ENCODE results near the gene OR2B6. TPM values are rescaled to one million over a fixed set of nuclear protein-coding genes. Genes with fewer than 3 reads are reported as not detected.

The OR2B6 gene
- total and polyA plus RNA-seq, 9 donors: not detected

DNA sequence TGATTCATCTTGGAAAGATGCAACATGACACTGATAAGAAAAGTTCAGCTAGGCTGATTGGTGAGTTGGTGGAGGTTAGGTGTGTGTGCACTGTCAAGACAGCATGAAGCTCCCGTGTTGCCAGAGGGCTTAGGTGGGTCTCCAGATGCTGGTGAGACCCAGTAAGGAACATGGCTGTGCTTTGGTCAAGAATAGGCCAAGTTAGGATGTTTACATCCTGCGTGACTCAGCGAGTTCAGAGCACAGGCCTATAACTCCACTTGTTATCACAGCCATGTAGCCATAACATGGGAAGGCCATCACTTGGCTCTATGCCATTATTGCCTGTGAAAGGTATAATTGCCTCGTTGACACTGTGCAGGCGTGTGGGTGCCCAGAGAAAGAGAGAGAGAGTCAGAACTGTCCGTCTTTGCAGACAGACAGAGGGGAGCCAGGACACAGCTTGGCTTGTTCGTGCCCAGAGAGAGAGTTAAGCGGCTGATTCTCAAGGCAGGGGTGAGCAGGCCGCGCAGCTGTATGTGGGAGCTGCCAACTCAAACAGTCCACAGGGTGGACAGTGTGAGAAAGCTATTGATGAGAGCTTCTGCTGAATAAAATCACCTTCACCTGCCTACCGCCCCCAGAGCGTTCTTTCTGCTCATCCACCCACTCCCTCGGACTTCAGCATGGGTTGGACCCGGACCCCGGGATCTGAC, 43.5 kb downstream of the OR2B6 start:
- WGBS, 3 donors: 22 to 42% (median 29%) methylated on average over 15 of the region's 15 CpGs
- H3K27ac ChIP-seq: no peak overlapping the region
- intact Hi-C loops (cut with DNase I): no loop called here

DNA sequence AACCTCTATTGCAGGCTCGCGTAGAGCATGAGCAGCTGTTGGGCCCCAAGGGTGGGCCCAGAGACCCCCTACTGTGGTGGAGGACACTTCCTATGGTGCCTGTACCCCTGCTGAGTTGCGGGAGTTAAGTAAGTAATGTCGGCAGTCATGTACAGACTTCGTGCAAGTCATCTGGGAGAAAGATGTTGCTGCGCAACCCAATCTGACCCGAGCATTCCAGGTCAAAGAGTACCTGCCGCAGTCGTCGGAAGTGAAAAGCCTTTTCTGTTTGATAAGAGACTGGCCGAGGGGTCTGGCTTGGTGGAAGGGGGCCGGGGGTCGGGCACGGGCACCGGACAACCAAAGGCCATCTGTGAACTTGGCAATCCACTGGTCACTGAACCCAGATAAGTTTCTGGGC, 44.3 kb downstream of the OR2B6 start:
- Histone ChIP-seq H3K27ac (no peak overlapping the region), H3K9me3 (no peaks in the 10 kb centered on the region), H3K4me1 (ENCODE audit: insufficient read depth) (no peaks in the 10 kb centered on the region), H3K27me3 (no peaks in the 10 kb centered on the region), H3K4me3 (no peak overlapping the region), H3K36me3 (no peaks in the 10 kb centered on the region)
- no peak for TF ChIP-seq EP300 (IDR thresholded peaks at IDR 0.05)
- TF ChIP-seq POLR2A (IDR thresholded peaks at IDR 0.05): no peak
- TF ChIP-seq, protein P1, sequence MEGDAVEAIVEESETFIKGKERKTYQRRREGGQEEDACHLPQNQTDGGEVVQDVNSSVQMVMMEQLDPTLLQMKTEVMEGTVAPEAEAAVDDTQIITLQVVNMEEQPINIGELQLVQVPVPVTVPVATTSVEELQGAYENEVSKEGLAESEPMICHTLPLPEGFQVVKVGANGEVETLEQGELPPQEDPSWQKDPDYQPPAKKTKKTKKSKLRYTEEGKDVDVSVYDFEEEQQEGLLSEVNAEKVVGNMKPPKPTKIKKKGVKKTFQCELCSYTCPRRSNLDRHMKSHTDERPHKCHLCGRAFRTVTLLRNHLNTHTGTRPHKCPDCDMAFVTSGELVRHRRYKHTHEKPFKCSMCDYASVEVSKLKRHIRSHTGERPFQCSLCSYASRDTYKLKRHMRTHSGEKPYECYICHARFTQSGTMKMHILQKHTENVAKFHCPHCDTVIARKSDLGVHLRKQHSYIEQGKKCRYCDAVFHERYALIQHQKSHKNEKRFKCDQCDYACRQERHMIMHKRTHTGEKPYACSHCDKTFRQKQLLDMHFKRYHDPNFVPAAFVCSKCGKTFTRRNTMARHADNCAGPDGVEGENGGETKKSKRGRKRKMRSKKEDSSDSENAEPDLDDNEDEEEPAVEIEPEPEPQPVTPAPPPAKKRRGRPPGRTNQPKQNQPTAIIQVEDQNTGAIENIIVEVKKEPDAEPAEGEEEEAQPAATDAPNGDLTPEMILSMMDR (IDR thresholded peaks at IDR 0.05): no peak
- DNase-seq: no peak
- intact Hi-C loops (cut with DNase I): no loop called here
- 77 to 89% (median 77%) methylated on average over 15 of the region's 15 CpGs for WGBS, 3 donors

More for the DNA sequence above, 43.5 kb downstream of the OR2B6 start:
- Histone ChIP-seq H3K27me3 (no peaks in the 10 kb centered on the region), H3K4me3 (no peak overlapping the region), H3K9me3 (no peaks in the 10 kb centered on the region), H3K4me1 (ENCODE audit: insufficient read depth) (no peaks in the 10 kb centered on the region), H3K36me3 (no peaks in the 10 kb centered on the region)
- no peak for DNase-seq
- no peak for TF ChIP-seq POLR2A (IDR thresholded peaks at IDR 0.05)

DNA sequence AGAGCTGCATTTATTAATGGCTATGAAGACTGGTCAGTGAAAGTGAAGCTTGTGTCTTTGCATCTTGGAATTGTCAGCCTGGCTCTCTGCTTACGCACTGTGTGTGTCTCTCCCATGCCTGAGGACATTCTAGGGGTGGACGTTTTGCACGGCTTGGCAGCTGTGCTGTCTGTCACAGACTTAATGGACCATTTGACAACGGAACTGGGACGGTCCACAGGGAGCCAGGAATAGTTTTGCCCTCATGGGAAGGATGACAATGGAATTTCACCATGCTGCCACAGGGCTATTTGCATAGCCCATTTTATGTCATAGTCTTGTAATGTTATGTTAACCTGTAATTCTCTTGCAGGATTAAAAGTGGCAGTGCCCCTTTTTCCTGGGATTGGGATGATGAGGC, 44.7 kb downstream of the OR2B6 start:
- Histone ChIP-seq H3K4me3 (no peak overlapping the region), H3K9me3 (no peaks in the 10 kb centered on the region), H3K27me3 (no peaks in the 10 kb centered on the region), H3K4me1 (ENCODE audit: insufficient read depth) (no peaks in the 10 kb centered on the region), H3K27ac (no peak overlapping the region), H3K36me3 (no peaks in the 10 kb centered on the region)
- WGBS, 3 donors: 80 to 87% (median 87%) methylated on average over 5 of the region's 5 CpGs
- intact Hi-C loops (cut with DNase I): no loop called here
- DNase-seq: no peak
- TF ChIP-seq POLR2A (IDR thresholded peaks at IDR 0.05) (no peak), EP300 (IDR thresholded peaks at IDR 0.05) (no peak)
- TF ChIP-seq, protein P1 (IDR thresholded peaks at IDR 0.05): no peak

DNA sequence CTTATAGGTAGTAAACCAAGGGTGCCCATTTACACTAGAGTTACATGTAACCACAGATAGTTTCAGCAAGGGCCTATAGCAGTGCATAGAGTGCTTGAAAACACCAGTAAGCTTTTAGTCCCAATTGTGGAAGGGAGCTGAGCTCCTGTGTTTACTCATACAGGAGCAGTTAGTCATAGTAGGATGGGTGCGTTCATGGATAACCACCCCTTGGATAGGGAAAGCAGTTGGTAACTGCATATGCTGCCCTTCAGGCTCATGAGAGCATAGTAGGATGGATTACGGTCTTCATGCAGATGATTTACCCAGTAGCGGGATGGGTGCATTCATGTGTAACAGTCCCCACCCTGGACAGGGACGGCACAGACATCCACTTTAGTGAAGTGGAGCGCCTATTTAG, 45.1 kb downstream of the OR2B6 start:
- TF ChIP-seq, protein P1 (IDR thresholded peaks at IDR 0.05): no peak
- TF ChIP-seq POLR2A (IDR thresholded peaks at IDR 0.05) (no peak), EP300 (IDR thresholded peaks at IDR 0.05) (no peak)
- DNase-seq: no peak
- no peak overlapping the region for H3K27ac ChIP-seq
- H3K4me1 ChIP-seq (ENCODE audit: insufficient read depth): no peaks in the 10 kb centered on the region
- no peaks in the 10 kb centered on the region for H3K27me3 ChIP-seq
- H3K9me3 ChIP-seq: no peaks in the 10 kb centered on the region
- intact Hi-C loops (cut with DNase I): no loop called here
- H3K36me3 ChIP-seq: no peaks in the 10 kb centered on the region
- H3K4me3 ChIP-seq: no peak overlapping the region
- WGBS, 3 donors: 93 to 97% (median 93%) methylated on average over 5 of the region's 5 CpGs

DNA sequence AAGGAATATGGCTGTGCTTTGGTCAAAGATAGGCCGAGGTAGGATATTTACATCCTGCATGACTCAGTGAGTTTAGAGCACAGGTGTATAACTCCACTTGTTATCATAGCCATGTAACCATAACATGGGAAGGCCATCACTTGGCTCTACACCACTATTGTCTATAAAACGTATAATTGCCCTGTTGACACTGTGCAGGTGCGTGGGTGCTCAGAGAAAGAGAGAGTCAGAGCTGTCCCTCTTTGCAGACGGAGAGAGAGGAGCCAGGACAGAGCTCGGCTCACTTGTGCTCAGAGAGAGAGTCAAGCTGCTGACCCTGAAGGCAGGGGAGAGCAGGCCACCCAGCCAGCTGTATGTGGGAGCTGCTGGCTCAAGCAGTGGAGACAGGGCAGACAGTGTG, 46.0 kb downstream of the OR2B6 start:
- DNase-seq: no peak
- intact Hi-C loops (cut with DNase I): no loop called here
- no peak overlapping the region for H3K27ac ChIP-seq
- no peaks in the 10 kb centered on the region for H3K9me3 ChIP-seq
- H3K27me3 ChIP-seq: no peaks in the 10 kb centered on the region
- TF ChIP-seq POLR2A (IDR thresholded peaks at IDR 0.05) (no peak), EP300 (IDR thresholded peaks at IDR 0.05) (no peak)
- TF ChIP-seq, protein P1 (IDR thresholded peaks at IDR 0.05): no peak
- 51 to 56% (median 52%) methylated on average over 5 of the region's 5 CpGs for WGBS, 3 donors
- no peak overlapping the region for H3K4me3 ChIP-seq
- H3K4me1 ChIP-seq (ENCODE audit: insufficient read depth): no peaks in the 10 kb centered on the region
- no peaks in the 10 kb centered on the region for H3K36me3 ChIP-seq
